DND-41 (cell line): ENCODE results near the gene PDE6C.

Source experiments
- CTCF ChIP-seq: IDR thresholded peaks from 2 replicates; pipeline ENCODE4 v1.5.1; 2012; ENCODE audit warnings: borderline replicate concordance, low read length, moderate library complexity, mild to moderate bottlenecking; ENCODE audit not compliant: poor library complexity, severe bottlenecking; ENCODE audit errors: extremely low read depth
- EZH2 ChIP-seq: IDR thresholded peaks from 3 replicates; pipeline ENCODE4 v1.6.1; 2012; ENCODE audit warnings: borderline replicate concordance, low read depth, mild to moderate bottlenecking, moderate library complexity, low read length, inconsistent platforms; ENCODE audit not compliant: severe bottlenecking

GRCh38 chr10:93608421-93608820 lies 3.9 kb upstream of the PDE6C start:
- no peak for TF ChIP-seq CTCF
- no peak for TF ChIP-seq EZH2
